GM23248 (cell line): ENCODE measurements around the gene ACTA1. TPM values are rescaled to one million over a fixed set of nuclear protein-coding genes. Genes with fewer than 3 reads are reported as not detected.

ENCODE experiments used
- DNase-seq: peaks from one replicate; pipeline ENCODE4 v3.0.0-alpha.2; 2015
- H2AFZ ChIP-seq: fragments of 200-600 bp; sonication (generic); 2 replicates; pipeline ENCODE4 v1.6.1; 2016; ENCODE audit warnings: antibody characterized with exemption
- H3F3A ChIP-seq: fragments of 200-600 bp; sonication (generic); 2 replicates; pipeline ENCODE4 v1.6.1; 2016; ENCODE audit warnings: mild to moderate bottlenecking, antibody characterized with exemption, mixed run types; ENCODE audit not compliant: insufficient read depth
- H3K27ac ChIP-seq: fragments of 200-600 bp; sonication (generic); 2 replicates; pipeline ENCODE4 v1.5.1; 2016; ENCODE audit warnings: mild to moderate bottlenecking
- H3K27me3 ChIP-seq: fragments of 200-600 bp; sonication (generic); replicated peaks from 2 replicates; pipeline ENCODE4 v1.6.1; 2016; ENCODE audit warnings: mild to moderate bottlenecking; ENCODE audit not compliant: insufficient read depth
- H3K36me3 ChIP-seq: fragments of 200-600 bp; sonication (generic); 2 replicates; pipeline ENCODE4 v1.6.1; 2016; ENCODE audit warnings: low read depth, mild to moderate bottlenecking
- H3K4me1 ChIP-seq: fragments of 200-600 bp; sonication (generic); 2 replicates; pipeline ENCODE4 v1.6.1; 2016; ENCODE audit warnings: mild to moderate bottlenecking; ENCODE audit not compliant: insufficient read depth
- H3K4me2 ChIP-seq: fragments of 200-600 bp; sonication (generic); one replicate; pipeline ENCODE4 v1.6.1; 2016; ENCODE audit warnings: mild to moderate bottlenecking; ENCODE audit not compliant: unreplicated experiment
- H3K4me3 ChIP-seq: fragments of 200-600 bp; sonication (generic); 2 replicates; pipeline ENCODE4 v1.5.1; 2016; ENCODE audit warnings: mild to moderate bottlenecking
- H3K79me2 ChIP-seq: fragments of 200-600 bp; sonication (generic); 2 replicates; pipeline ENCODE4 v1.6.1; 2016; ENCODE audit warnings: mild to moderate bottlenecking; ENCODE audit not compliant: insufficient read depth
- H3K9ac ChIP-seq: fragments of 200-600 bp; sonication (generic); 2 replicates; pipeline ENCODE4 v1.6.1; 2016; ENCODE audit warnings: mild to moderate bottlenecking
- H3K9me2 ChIP-seq: fragments of 200-600 bp; sonication (generic); 2 replicates; pipeline ENCODE4 v1.6.1; 2016; ENCODE audit warnings: mixed run types, mild to moderate bottlenecking, moderate library complexity; ENCODE audit not compliant: insufficient read depth
- H3K9me3 ChIP-seq: fragments of 200-600 bp; sonication (generic); one replicate; pipeline ENCODE4 v1.6.1; 2017; ENCODE audit warnings: low read depth
- H4K20me1 ChIP-seq: fragments of 200-600 bp; sonication (generic); 2 replicates; pipeline ENCODE4 v1.6.0; 2016; ENCODE audit not compliant: insufficient read depth
- EZH2 ChIP-seq: fragments of 200-600 bp; sonication (generic); IDR thresholded peaks from 2 replicates; pipeline ENCODE4 v1.6.1; 2018; ENCODE audit warnings: antibody characterized with exemption, mild to moderate bottlenecking; ENCODE audit not compliant: insufficient read depth, poor library complexity, severe bottlenecking
- EZH2phosphoT487 ChIP-seq: fragments of 200-600 bp; sonication (generic); IDR thresholded peaks from 2 replicates; pipeline ENCODE4 v1.6.1; 2018; ENCODE audit warnings: antibody characterized with exemption, moderate library complexity, mild to moderate bottlenecking, low read depth; ENCODE audit not compliant: insufficient read depth
- WGBS, 2 experiments: methylation state at CpG; one replicate each; pipeline ENCODE4 v1.1.6; 2015 to 2017; ENCODE audit warnings: low lambda C conversion rate in 2 of 2, low coverage in 1 of 2; ENCODE audit errors: missing lambda C conversion rate in 2 of 2; 5-methylcytosine and 5-hydroxymethylcytosine counted together
- in situ Hi-C: fragments of 300-500 bp; cut with MboI; formaldehyde crosslinking; loops from 2 replicates; pipeline ENCODE4 v1.15.0; 2020
- polyA plus RNA-seq: library from polyadenylated mRNA; unstranded; fragments of >200 nt; fragmentation: Nextera tagmentation; extraction: Ambion mirVana; gene quantifications from 2 replicates; pipeline ENCODE4 v1.2.1, GENCODE V29; 2016
- total RNA-seq: library from RNA; depleted of rRNA; stranded (reverse); fragments of >200 nt; shearing (Covaris generic); gene quantifications from 2 replicates; pipeline ENCODE4 v1.2.3, GENCODE V29; 2014

ACTA1 gene
- total and polyA plus RNA-seq, 2 experiments from 2014 or later = 0.22 TPM; not detected in 1

- no peaks in the 10 kb centered on the region for H4K20me1 ChIP-seq
- no peaks in the 10 kb centered on the region for H3K4me1 ChIP-seq
- no peak overlapping the region for H3K4me3 ChIP-seq
- DNase-seq = no peak
- 2 to 4% methylated on average over 11 to 27 of the region's 27 CpGs for WGBS, 2 experiments
- no peaks in the 10 kb centered on the region for H3K36me3 ChIP-seq
- H2AFZ ChIP-seq = no peak overlapping the region
- H3F3A ChIP-seq = no peaks in the 10 kb centered on the region
- no peak overlapping the region for H3K27ac ChIP-seq
- in situ Hi-C loops = no loop called here
- no peak overlapping the region for H3K9ac ChIP-seq
- H3K9me2 ChIP-seq = no peaks in the 10 kb centered on the region
- no peaks in the 10 kb centered on the region for H3K79me2 ChIP-seq
- H3K27me3 ChIP-seq = peaks cover 49% of the 10 kb centered on the region
- no peak overlapping the region for H3K4me2 ChIP-seq
- H3K9me3 ChIP-seq = no peaks in the 10 kb centered on the region
- TF ChIP-seq EZH2 = peak; percentile 27
- TF ChIP-seq EZH2phosphoT487 = no peak
Observed at GRCh38 chr1:229434641-229435051, 752 bp upstream of the ACTA1 start.

GRCh38 chr1:229433364-229434004 lies 410 bp downstream of the ACTA1 start:
- peaks cover 55% of the 10 kb centered on the region for H3K27me3 ChIP-seq
- no peaks in the 10 kb centered on the region for H4K20me1 ChIP-seq
- H3K4me1 ChIP-seq = no peaks in the 10 kb centered on the region
- no peak overlapping the region for H3K4me3 ChIP-seq
- H3K9me2 ChIP-seq = no peaks in the 10 kb centered on the region
- no peak overlapping the region for H3K4me2 ChIP-seq
- 8 to 13% methylated on average over 19 of the region's 19 CpGs for WGBS, 2 experiments
- H3K9ac ChIP-seq = no peak overlapping the region
- in situ Hi-C loops = no loop called here
- H2AFZ ChIP-seq = no peak overlapping the region
- no peaks in the 10 kb centered on the region for H3K36me3 ChIP-seq
- no peaks in the 10 kb centered on the region for H3K9me3 ChIP-seq
- H3K27ac ChIP-seq = no peak overlapping the region
- TF ChIP-seq EZH2phosphoT487 = no peak
- peak; percentile 49 for TF ChIP-seq EZH2
- no peaks in the 10 kb centered on the region for H3K79me2 ChIP-seq
- H3F3A ChIP-seq = no peaks in the 10 kb centered on the region
- DNase-seq = no peak

GRCh38 chr1:229432905-229433304 lies 989 bp downstream of the ACTA1 start:
- Histone ChIP-seq H3K36me3 (no peaks in the 10 kb centered on the region), H3F3A (no peaks in the 10 kb centered on the region), H3K9me3 (no peaks in the 10 kb centered on the region), H3K4me3 (no peak overlapping the region), H3K27ac (no peak overlapping the region), H3K4me1 (no peaks in the 10 kb centered on the region), H3K9ac (no peak overlapping the region), H3K27me3 (peaks cover 55% of the 10 kb centered on the region), H4K20me1 (no peaks in the 10 kb centered on the region), H2AFZ (no peak overlapping the region), H3K4me2 (no peak overlapping the region), H3K79me2 (no peaks in the 10 kb centered on the region), H3K9me2 (no peaks in the 10 kb centered on the region)
- TF ChIP-seq EZH2 (no peak), EZH2phosphoT487 (0 out of 2 replicates have a peak, but pooled peaks have one; percentile 48)
- no peak for DNase-seq
- WGBS, 2 experiments = 9 to 12% methylated on average over 19 to 37 of the region's 37 CpGs
- in situ Hi-C loops = no loop called here

- in situ Hi-C loops = no loop called here
- Histone ChIP-seq H3K36me3 (no peaks in the 10 kb centered on the region), H3K4me1 (no peaks in the 10 kb centered on the region), H3K9me3 (no peaks in the 10 kb centered on the region), H3K4me3 (no peak overlapping the region; the same call in 1 of the 2 replicates), H3K9me2 (no peaks in the 10 kb centered on the region), H2AFZ (no peak overlapping the region), H3K4me2 (no peak overlapping the region), H3K27me3 (peaks cover 62% of the 10 kb centered on the region), H3K27ac (no peak overlapping the region), H3F3A (no peaks in the 10 kb centered on the region), H4K20me1 (no peaks in the 10 kb centered on the region), H3K79me2 (no peaks in the 10 kb centered on the region), H3K9ac (no peak overlapping the region)
- 4 to 7% methylated on average over 25 to 30 of the region's 38 CpGs for WGBS, 2 experiments
- no peak for DNase-seq
- 0 out of 2 replicates have a peak, but pooled peaks have one; percentile 40 for TF ChIP-seq EZH2phosphoT487
- TF ChIP-seq EZH2 = no peak
Observed at GRCh38 chr1:229432116-229432461, 1.8 kb downstream of the ACTA1 start.
